HFFc6 (cell line): Measurements from ENCODE around the gene ADAMTS13. TPM values are rescaled to one million over a fixed set of nuclear protein-coding genes. Genes with fewer than 3 reads are reported as not detected.

Experiments
- DNase-seq: peaks from one replicate; pipeline ENCODE4 v3.0.0-alpha.2; 2018
- H3K27ac Mint-ChIP-seq: 2 replicates; pipeline ENCODE4 v1.8.0; 2020; ENCODE audit warnings: mild to moderate bottlenecking, mixed read lengths
- H3K27me3 Mint-ChIP-seq: 2 replicates; pipeline ENCODE4 v1.8.0; 2021; ENCODE audit warnings: mild to moderate bottlenecking, moderate library complexity, mixed read lengths; ENCODE audit not compliant: insufficient read depth
- H3K36me3 Mint-ChIP-seq: 2 replicates; pipeline ENCODE4 v1.8.0; 2021; ENCODE audit warnings: low read depth, mixed read lengths
- H3K4me1 Mint-ChIP-seq: 2 replicates; pipeline ENCODE4 v1.8.0; 2020; ENCODE audit warnings: low read depth, mixed read lengths
- H3K4me3 Mint-ChIP-seq: 2 replicates; pipeline ENCODE4 v1.8.0; 2020; ENCODE audit warnings: mild to moderate bottlenecking, moderate library complexity, mixed read lengths
- H3K9me3 Mint-ChIP-seq: 2 replicates; pipeline ENCODE4 v1.8.0; 2020; ENCODE audit warnings: mild to moderate bottlenecking, mixed read lengths
- total RNA-seq, 6 experiments: library from RNA; stranded (reverse); fragmentation: NEBNext Ultra II Directional; extraction: Animal tissue kit (Norgen Biotek cat#: 25700); gene quantifications; 2 replicates in 1 of 6; 3 replicates in 5 of 6; pipeline ENCODE4 v1.2.3, GENCODE V29; 2021
- TF ChIP-seq, protein P1 (sequence below): fragments of 200-600 bp; sonication (generic); IDR thresholded peaks from 2 replicates; pipeline ENCODE4 v1.5.0; 2021; ENCODE audit warnings: antibody characterized with exemption, mild to moderate bottlenecking

The ADAMTS13 gene
- total RNA-seq, 6 experiments from 2014 or later, result 0.41 to 1.2 (median 0.74) TPM

- Mint-ChIP-seq H3K36me3 (no peaks in the 10 kb centered on the region), H3K4me1 (no peaks in the 10 kb centered on the region), H3K4me3 (peak overlapping the region; percentile 30; the same call in 1 of the 2 replicates), H3K27ac (no peak overlapping the region), H3K27me3 (peaks cover 21% of the 10 kb centered on the region), H3K9me3 (no peaks in the 10 kb centered on the region)
- no peak for DNase-seq
- TF ChIP-seq, protein P1, sequence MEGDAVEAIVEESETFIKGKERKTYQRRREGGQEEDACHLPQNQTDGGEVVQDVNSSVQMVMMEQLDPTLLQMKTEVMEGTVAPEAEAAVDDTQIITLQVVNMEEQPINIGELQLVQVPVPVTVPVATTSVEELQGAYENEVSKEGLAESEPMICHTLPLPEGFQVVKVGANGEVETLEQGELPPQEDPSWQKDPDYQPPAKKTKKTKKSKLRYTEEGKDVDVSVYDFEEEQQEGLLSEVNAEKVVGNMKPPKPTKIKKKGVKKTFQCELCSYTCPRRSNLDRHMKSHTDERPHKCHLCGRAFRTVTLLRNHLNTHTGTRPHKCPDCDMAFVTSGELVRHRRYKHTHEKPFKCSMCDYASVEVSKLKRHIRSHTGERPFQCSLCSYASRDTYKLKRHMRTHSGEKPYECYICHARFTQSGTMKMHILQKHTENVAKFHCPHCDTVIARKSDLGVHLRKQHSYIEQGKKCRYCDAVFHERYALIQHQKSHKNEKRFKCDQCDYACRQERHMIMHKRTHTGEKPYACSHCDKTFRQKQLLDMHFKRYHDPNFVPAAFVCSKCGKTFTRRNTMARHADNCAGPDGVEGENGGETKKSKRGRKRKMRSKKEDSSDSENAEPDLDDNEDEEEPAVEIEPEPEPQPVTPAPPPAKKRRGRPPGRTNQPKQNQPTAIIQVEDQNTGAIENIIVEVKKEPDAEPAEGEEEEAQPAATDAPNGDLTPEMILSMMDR, result no peak
These were observed 5.6 kb downstream of the ADAMTS13 start for GRCh38 chr9:133427658-133428348.

DNA sequence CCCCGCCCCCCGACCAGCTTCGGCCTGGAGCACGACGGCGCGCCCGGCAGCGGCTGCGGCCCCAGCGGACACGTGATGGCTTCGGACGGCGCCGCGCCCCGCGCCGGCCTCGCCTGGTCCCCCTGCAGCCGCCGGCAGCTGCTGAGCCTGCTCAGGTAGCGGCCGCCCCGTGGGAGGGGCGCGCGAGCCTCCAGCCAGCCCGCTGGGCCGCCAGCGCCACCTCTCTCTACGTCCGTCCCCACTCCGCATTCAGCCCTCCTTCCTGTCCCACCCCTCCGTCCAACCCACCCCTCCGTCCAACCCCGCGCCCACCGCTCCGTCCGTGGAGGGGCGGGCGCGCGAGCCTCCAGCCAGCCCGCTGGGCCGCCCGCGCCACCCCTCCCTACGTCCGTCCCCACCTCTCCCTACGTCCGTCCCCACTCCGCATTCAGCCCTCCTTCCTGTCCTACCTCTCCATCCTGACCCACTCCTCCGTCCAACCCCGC is 6.5 kb downstream of the ADAMTS13 start:
- H3K27me3 Mint-ChIP-seq, result peaks cover 29% of the 10 kb centered on the region
- H3K36me3 Mint-ChIP-seq, result no peaks in the 10 kb centered on the region
- no peaks in the 10 kb centered on the region for H3K4me1 Mint-ChIP-seq
- H3K27ac Mint-ChIP-seq, result no peak overlapping the region
- TF ChIP-seq, protein P1, result no peak
- no peaks in the 10 kb centered on the region for H3K9me3 Mint-ChIP-seq
- no peak overlapping the region for H3K4me3 Mint-ChIP-seq
- DNase-seq, result no peak

- H3K4me1 Mint-ChIP-seq, result no peaks in the 10 kb centered on the region
- no peaks in the 10 kb centered on the region for H3K9me3 Mint-ChIP-seq
- H3K36me3 Mint-ChIP-seq, result no peaks in the 10 kb centered on the region
- no peak for DNase-seq
- H3K4me3 Mint-ChIP-seq, result no peak overlapping the region
- peaks cover 32% of the 10 kb centered on the region for H3K27me3 Mint-ChIP-seq
- TF ChIP-seq, protein P1, result no peak
- no peak overlapping the region for H3K27ac Mint-ChIP-seq
These were observed 7.0 kb downstream of the ADAMTS13 start for GRCh38 chr9:133429214-133429613.

DNA sequence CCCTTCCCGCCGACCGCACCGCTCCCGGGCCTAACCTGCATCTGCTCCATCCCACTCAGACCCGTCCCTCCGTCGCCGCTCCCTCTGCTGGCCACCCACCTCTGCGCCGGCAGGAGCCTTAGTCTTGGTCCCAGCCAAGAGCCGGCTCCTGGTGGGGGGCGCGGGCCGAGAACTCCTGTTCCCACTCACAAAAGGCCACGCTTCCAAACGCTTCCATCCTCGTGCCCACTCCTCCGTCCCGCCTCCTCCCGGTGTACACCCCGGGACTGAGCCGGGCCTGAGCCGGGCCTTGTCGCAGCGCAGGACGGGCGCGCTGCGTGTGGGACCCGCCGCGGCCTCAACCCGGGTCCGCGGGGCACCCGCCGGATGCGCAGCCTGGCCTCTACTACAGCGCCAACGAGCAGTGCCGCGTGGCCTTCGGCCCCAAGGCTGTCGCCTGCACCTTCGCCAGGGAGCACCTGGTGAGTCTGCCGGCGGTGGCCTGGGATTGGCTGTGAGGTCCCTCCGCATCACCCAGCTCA is 7.5 kb downstream of the ADAMTS13 start:
- TF ChIP-seq, protein P1, result peak; percentile 45
- no peak overlapping the region for H3K27ac Mint-ChIP-seq
- no peaks in the 10 kb centered on the region for H3K36me3 Mint-ChIP-seq
- no peak for DNase-seq
- no peak overlapping the region for H3K4me3 Mint-ChIP-seq
- H3K4me1 Mint-ChIP-seq, result no peaks in the 10 kb centered on the region
- H3K27me3 Mint-ChIP-seq, result peaks cover 31% of the 10 kb centered on the region
- H3K9me3 Mint-ChIP-seq, result no peaks in the 10 kb centered on the region

GRCh38 chr9:133430244-133430643 is 8.1 kb downstream of the ADAMTS13 start:
- TF ChIP-seq, protein P1, result no peak
- no peaks in the 10 kb centered on the region for H3K36me3 Mint-ChIP-seq
- H3K4me1 Mint-ChIP-seq, result no peaks in the 10 kb centered on the region
- H3K27ac Mint-ChIP-seq, result no peak overlapping the region
- H3K4me3 Mint-ChIP-seq, result no peak overlapping the region
- H3K9me3 Mint-ChIP-seq, result no peaks in the 10 kb centered on the region
- no peak for DNase-seq
- peaks cover 27% of the 10 kb centered on the region for H3K27me3 Mint-ChIP-seq
